Gastrocnemius medialis (tissue), 4 donors: Measurements from ENCODE around the gene BDKRB2.

ENCODE experiments used
- POLR2A ChIP-seq, 2 donors: fragments of 450-650 bp; IDR thresholded peaks; one replicate each; pipeline ENCODE4 v1.6.1; 2017; ENCODE audit warnings: antibody characterized with exemption in 2 of 2, mild to moderate bottlenecking in 2 of 2, moderate library complexity in 2 of 2
- TF ChIP-seq, protein P1 (sequence below), 5 experiments: fragments of 450-650 bp in 3 of 5; fragments of 200-600 bp in 2 of 5; sonication (generic) in 2 of 5; IDR thresholded peaks in 4 of 5; conservative IDR thresholded peaks in 1 of 5; 1 replicate in 4 of 5; 2 replicates in 1 of 5; pipeline ENCODE4 v1.5.1; 2016 to 2019; ENCODE audit warnings: antibody characterized with exemption in 5 of 5, mild to moderate bottlenecking in 3 of 5, moderate library complexity in 3 of 5

DNA sequence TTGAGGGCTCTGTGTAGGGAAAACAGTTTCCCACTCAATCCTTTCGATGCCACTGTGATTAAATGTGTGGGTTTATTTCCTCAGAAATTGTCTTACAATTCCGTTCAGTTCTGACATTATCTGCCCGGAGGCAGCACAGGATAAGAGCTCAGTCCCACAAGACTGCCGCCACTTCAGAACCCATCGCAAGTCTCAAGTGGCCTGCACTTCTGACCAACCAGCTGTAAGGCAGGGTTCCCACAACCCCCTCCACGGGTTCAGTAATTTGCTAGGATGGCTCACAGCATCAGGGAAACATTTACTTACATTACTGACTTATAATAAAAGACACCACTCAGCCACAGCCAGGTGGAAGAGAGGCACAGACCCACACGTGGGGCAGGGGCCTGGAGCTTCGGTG, 17.2 kb downstream of the BDKRB2 start:
- TF ChIP-seq, protein P1, sequence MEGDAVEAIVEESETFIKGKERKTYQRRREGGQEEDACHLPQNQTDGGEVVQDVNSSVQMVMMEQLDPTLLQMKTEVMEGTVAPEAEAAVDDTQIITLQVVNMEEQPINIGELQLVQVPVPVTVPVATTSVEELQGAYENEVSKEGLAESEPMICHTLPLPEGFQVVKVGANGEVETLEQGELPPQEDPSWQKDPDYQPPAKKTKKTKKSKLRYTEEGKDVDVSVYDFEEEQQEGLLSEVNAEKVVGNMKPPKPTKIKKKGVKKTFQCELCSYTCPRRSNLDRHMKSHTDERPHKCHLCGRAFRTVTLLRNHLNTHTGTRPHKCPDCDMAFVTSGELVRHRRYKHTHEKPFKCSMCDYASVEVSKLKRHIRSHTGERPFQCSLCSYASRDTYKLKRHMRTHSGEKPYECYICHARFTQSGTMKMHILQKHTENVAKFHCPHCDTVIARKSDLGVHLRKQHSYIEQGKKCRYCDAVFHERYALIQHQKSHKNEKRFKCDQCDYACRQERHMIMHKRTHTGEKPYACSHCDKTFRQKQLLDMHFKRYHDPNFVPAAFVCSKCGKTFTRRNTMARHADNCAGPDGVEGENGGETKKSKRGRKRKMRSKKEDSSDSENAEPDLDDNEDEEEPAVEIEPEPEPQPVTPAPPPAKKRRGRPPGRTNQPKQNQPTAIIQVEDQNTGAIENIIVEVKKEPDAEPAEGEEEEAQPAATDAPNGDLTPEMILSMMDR (IDR thresholded peaks at IDR 0.05 in 4 of 5, conservative IDR thresholded peaks at IDR 0.05 in 1 of 5): no peak
- no peak for TF ChIP-seq POLR2A (IDR thresholded peaks at IDR 0.05)
